ENCODE measurements around the gene COMTD1. TPM values are rescaled to one million over a fixed set of nuclear protein-coding genes. Genes with fewer than 3 reads are reported as not detected.

Gene COMTD1
- total and polyA plus RNA-seq, 10 of the 15 experiments (the other 5 are each of a cell fraction or from before 2014, with no cell fraction given) = 0.39 to 64.3 (median 26.0) TPM

- TF ChIP-seq RFX5 (IDR thresholded peaks at IDR 0.05; ENCODE audit: low read depth, low read length) (no peak), GABPA (IDR thresholded peaks at IDR 0.05; ENCODE audit: low read depth) (no peak), RBBP5 (conservative IDR thresholded peaks at IDR 0.05) (no peak)
Measured at GRCh38 chr10:75280236-75280635, 44.5 kb upstream of the COMTD1 start (continued).

GRCh38 chr10:75276069-75276872 lies 40.5 kb upstream of the COMTD1 start:
- intact Hi-C loops (cut with micrococcal nuclease; ENCODE audit: unreplicated experiment) (no loop called here), in situ Hi-C loops (cut with MboI) (no loop called here)
- H2AFZ ChIP-seq (ENCODE audit: control insufficient read depth, low read depth, low read length) = no peak overlapping the region
- no peak overlapping the region for H3K4me2 ChIP-seq (ENCODE audit: control insufficient read depth, insufficient read depth)
- H3K79me2 ChIP-seq (ENCODE audit: control insufficient read depth, insufficient read depth, low read length) = no peaks in the 10 kb centered on the region
- DNase-seq (ENCODE audit: low read depth, low spot score) (no peak), ATAC-seq (no peak), FAIRE-seq (no peak)
- H4K20me1 ChIP-seq (ENCODE audit: control insufficient read depth, insufficient read depth) = no peaks in the 10 kb centered on the region; the same call in 1 of the 2 replicates
- ChIA-PET POLR2A (no interaction called here), RAD21 (ENCODE audit: unreplicated experiment) (no interaction called here), SMC1A (ENCODE audit: uncharacterized antibody, unreplicated experiment) (no interaction called here), CTCF (no interaction called here)
- WGBS (ENCODE audit: insufficient coverage, insufficient replicate concordance, low lambda C conversion rate, missing lambda C conversion rate) = 60% methylated on average over 40 of the region's 46 CpGs
- no peak overlapping the region for H3K4me3 ChIP-seq
- H3K9ac ChIP-seq (ENCODE audit: control insufficient read depth, insufficient read depth, low read length) = no peak overlapping the region
- H3K36me3 ChIP-seq (ENCODE audit: control insufficient read depth in 2 of 2, insufficient read depth in 2 of 2, low read length in 1 of 2) = no peaks in the 10 kb centered on the region
- H3K4me1 ChIP-seq (ENCODE audit: control insufficient read depth, insufficient read depth, low read length) = no peaks in the 10 kb centered on the region
- no TSS peak for BruUV-seq (replicated peaks)
- peaks cover 0 to 3% of the 10 kb centered on the region in 2 experiments; a peak in 3 of 4 replicates for H3K27me3 ChIP-seq (replicated peaks in 1 of 2; ENCODE audit: control insufficient read depth in 2 of 2, insufficient read depth in 2 of 2, low read length in 1 of 2)
- H3K9me3 ChIP-seq (replicated peaks; ENCODE audit: control insufficient read depth, insufficient read depth, low read length) = no peaks in the 10 kb centered on the region
- no peak overlapping the region for H3K27ac ChIP-seq (ENCODE audit: control insufficient read depth, insufficient read depth)
- TF ChIP-seq HDAC6 (IDR thresholded peaks at IDR 0.05; ENCODE audit: unreplicated experiment) (no peak), EZH2 (IDR thresholded peaks at IDR 0.05; ENCODE audit: borderline replicate concordance, control insufficient read depth, low read depth, low read length) (no peak), IKZF2 (IDR thresholded peaks at IDR 0.05) (no peak), STAT1 (conservative IDR thresholded peaks at IDR 0.05) (no peak), GABPA (IDR thresholded peaks at IDR 0.05; ENCODE audit: low read depth) (no peak), BCL11A (IDR thresholded peaks at IDR 0.05; ENCODE audit: low read depth, low read length) (no peak), KAT2A (conservative IDR thresholded peaks at IDR 0.05; ENCODE audit: control insufficient read depth, low read depth, low read length) (no peak), TBL1XR1 (IDR thresholded peaks at IDR 0.05; ENCODE audit: low read depth, low read length) (no peak), IKZF1 (conservative IDR thresholded peaks at IDR 0.05) (no peak)

Measured in GM12878 (cell line).